ENCODE results near the gene KARS1.

GRCh38 chr16:75618780-75619179, 28.7 kb downstream of the KARS1 start:
- TF ChIP-seq CTCF (IDR thresholded peaks at IDR 0.05) (no peak), POLR2AphosphoS5 (IDR thresholded peaks at IDR 0.05; ENCODE audit: low read depth, low read length) (no peak), REST (IDR thresholded peaks at IDR 0.05; ENCODE audit: insufficient read depth in 1 of 2, low read depth in 2 of 2, low read length in 1 of 2) (no peak)
